Ishikawa (cell line): Measurements from ENCODE around the gene ITPRID2.

ENCODE experiments used
- CEBPB ChIP-seq: IDR thresholded peaks from 2 replicates; pipeline ENCODE4 v1.6.1; 2012
- EGR1 ChIP-seq: IDR thresholded peaks from 2 replicates; pipeline ENCODE4 v1.6.1; 2012
- EP300 ChIP-seq: IDR thresholded peaks from 2 replicates; pipeline ENCODE4 v1.6.1; 2012; ENCODE audit warnings: borderline replicate concordance
- RAD21 ChIP-seq: IDR thresholded peaks from 2 replicates; pipeline ENCODE4 v1.6.1; 2012; ENCODE audit warnings: low read depth
- TAF1 ChIP-seq: IDR thresholded peaks from 2 replicates; pipeline ENCODE4 v1.6.1; 2012; ENCODE audit warnings: low read depth, mild to moderate bottlenecking
- TCF12 ChIP-seq: IDR thresholded peaks from 2 replicates; pipeline ENCODE4 v1.6.1; 2012; ENCODE audit warnings: low read depth
- TF ChIP-seq, protein P1 (sequence below): IDR thresholded peaks from 2 replicates; pipeline ENCODE4 v1.6.1; 2012
- TF ChIP-seq, protein P2 (sequence below): IDR thresholded peaks from 2 replicates; pipeline ENCODE4 v1.6.1; 2012
- TF ChIP-seq, protein P3 (sequence below): IDR thresholded peaks from 2 replicates; pipeline ENCODE4 v1.6.1; 2012; ENCODE audit warnings: low read depth, mild to moderate bottlenecking

GRCh38 chr2:181878448-181878847 lies 13.1 kb upstream of the ITPRID2 start:
- TF ChIP-seq EGR1 = no peak
- TF ChIP-seq CEBPB = no peak
- TF ChIP-seq TCF12 = no peak
- TF ChIP-seq, protein P1, sequence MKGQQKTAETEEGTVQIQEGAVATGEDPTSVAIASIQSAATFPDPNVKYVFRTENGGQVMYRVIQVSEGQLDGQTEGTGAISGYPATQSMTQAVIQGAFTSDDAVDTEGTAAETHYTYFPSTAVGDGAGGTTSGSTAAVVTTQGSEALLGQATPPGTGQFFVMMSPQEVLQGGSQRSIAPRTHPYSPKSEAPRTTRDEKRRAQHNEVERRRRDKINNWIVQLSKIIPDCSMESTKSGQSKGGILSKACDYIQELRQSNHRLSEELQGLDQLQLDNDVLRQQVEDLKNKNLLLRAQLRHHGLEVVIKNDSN = no peak
- TF ChIP-seq, protein P2, sequence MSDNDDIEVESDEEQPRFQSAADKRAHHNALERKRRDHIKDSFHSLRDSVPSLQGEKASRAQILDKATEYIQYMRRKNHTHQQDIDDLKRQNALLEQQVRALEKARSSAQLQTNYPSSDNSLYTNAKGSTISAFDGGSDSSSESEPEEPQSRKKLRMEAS = no peak
- no peak for TF ChIP-seq RAD21
- TF ChIP-seq EP300 = no peak
- TF ChIP-seq TAF1 = no peak
- TF ChIP-seq, protein P3, sequence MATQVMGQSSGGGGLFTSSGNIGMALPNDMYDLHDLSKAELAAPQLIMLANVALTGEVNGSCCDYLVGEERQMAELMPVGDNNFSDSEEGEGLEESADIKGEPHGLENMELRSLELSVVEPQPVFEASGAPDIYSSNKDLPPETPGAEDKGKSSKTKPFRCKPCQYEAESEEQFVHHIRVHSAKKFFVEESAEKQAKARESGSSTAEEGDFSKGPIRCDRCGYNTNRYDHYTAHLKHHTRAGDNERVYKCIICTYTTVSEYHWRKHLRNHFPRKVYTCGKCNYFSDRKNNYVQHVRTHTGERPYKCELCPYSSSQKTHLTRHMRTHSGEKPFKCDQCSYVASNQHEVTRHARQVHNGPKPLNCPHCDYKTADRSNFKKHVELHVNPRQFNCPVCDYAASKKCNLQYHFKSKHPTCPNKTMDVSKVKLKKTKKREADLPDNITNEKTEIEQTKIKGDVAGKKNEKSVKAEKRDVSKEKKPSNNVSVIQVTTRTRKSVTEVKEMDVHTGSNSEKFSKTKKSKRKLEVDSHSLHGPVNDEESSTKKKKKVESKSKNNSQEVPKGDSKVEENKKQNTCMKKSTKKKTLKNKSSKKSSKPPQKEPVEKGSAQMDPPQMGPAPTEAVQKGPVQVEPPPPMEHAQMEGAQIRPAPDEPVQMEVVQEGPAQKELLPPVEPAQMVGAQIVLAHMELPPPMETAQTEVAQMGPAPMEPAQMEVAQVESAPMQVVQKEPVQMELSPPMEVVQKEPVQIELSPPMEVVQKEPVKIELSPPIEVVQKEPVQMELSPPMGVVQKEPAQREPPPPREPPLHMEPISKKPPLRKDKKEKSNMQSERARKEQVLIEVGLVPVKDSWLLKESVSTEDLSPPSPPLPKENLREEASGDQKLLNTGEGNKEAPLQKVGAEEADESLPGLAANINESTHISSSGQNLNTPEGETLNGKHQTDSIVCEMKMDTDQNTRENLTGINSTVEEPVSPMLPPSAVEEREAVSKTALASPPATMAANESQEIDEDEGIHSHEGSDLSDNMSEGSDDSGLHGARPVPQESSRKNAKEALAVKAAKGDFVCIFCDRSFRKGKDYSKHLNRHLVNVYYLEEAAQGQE = no peak
